ENCODE results near the gene ASB1. TPM values are rescaled to one million over a fixed set of nuclear protein-coding genes. Genes with fewer than 3 reads are reported as not detected.

The ASB1 gene
- total RNA-seq, 4 donors from 2014 or later: 17.1 to 48.8 (median 22.1) TPM

GRCh38 chr2:238444242-238444641 is 17.5 kb downstream of the ASB1 start:
- Histone ChIP-seq H3K27me3 (no peaks in the 10 kb centered on the region), H3K27ac (no peak overlapping the region), H3K4me3 (no peak overlapping the region), H3K36me3 (peaks cover 42% of the 10 kb centered on the region), H3K4me1 (peaks cover 12% of the 10 kb centered on the region), H3K9me3 (no peaks in the 10 kb centered on the region)
- no peak for DNase-seq (ENCODE audit: low spot score in 2 of 2)
- TF ChIP-seq EP300 (IDR thresholded peaks at IDR 0.05): no peak
- TF ChIP-seq POLR2AphosphoS5 (IDR thresholded peaks at IDR 0.05): no peak
- WGBS: 96% methylated on average over 13 of the region's 13 CpGs

GRCh38 chr2:238445409-238446190 is 18.9 kb downstream of the ASB1 start:
- no peak overlapping the region for H3K4me3 ChIP-seq
- H3K36me3 ChIP-seq: peaks cover 48% of the 10 kb centered on the region
- no peak for DNase-seq (ENCODE audit: low spot score in 2 of 2)
- TF ChIP-seq POLR2AphosphoS5 (IDR thresholded peaks at IDR 0.05) (no peak), POLR2A (IDR thresholded peaks at IDR 0.05) (no peak), CTCF (IDR thresholded peaks at IDR 0.05) (no peak), EP300 (IDR thresholded peaks at IDR 0.05) (no peak)
- H3K27me3 ChIP-seq: no peaks in the 10 kb centered on the region
- 90% methylated on average over 17 of the region's 17 CpGs for WGBS
- H3K9me3 ChIP-seq: no peaks in the 10 kb centered on the region
- H3K27ac ChIP-seq: no peak overlapping the region
- H3K4me1 ChIP-seq: peaks cover 7% of the 10 kb centered on the region

- DNase-seq (ENCODE audit: low spot score in 2 of 2): no peak
- H3K36me3 ChIP-seq: peaks cover 55% of the 10 kb centered on the region
- H3K27ac ChIP-seq: no peak overlapping the region
- WGBS: 97% methylated on average over 8 of the region's 8 CpGs
- H3K9me3 ChIP-seq: no peaks in the 10 kb centered on the region
- no peaks in the 10 kb centered on the region for H3K27me3 ChIP-seq
- H3K4me3 ChIP-seq: no peak overlapping the region
- TF ChIP-seq POLR2AphosphoS5 (IDR thresholded peaks at IDR 0.05) (no peak), POLR2A (IDR thresholded peaks at IDR 0.05) (no peak), CTCF (IDR thresholded peaks at IDR 0.05) (no peak), EP300 (IDR thresholded peaks at IDR 0.05) (no peak)
- H3K4me1 ChIP-seq: peaks cover 10% of the 10 kb centered on the region
Measured at GRCh38 chr2:238446371-238446770, 19.6 kb downstream of the ASB1 start.

GRCh38 chr2:238448031-238448955 is 21.6 kb downstream of the ASB1 start:
- no peaks in the 10 kb centered on the region for H3K9me3 ChIP-seq
- no peak overlapping the region for H3K27ac ChIP-seq
- no peak for DNase-seq (ENCODE audit: low spot score in 2 of 2)
- peaks cover 3% of the 10 kb centered on the region for H3K4me1 ChIP-seq
- TF ChIP-seq EP300 (IDR thresholded peaks at IDR 0.05) (no peak), CTCF (IDR thresholded peaks at IDR 0.05) (no peak)
- no peaks in the 10 kb centered on the region for H3K27me3 ChIP-seq
- WGBS: 87% methylated on average over 15 of the region's 19 CpGs
- H3K4me3 ChIP-seq: no peak overlapping the region
- H3K36me3 ChIP-seq: peaks cover 64% of the 10 kb centered on the region

- WGBS: 89% methylated on average over 8 of the region's 8 CpGs
- Histone ChIP-seq H3K4me3 (no peak overlapping the region), H3K4me1 (peaks cover 3% of the 10 kb centered on the region), H3K27me3 (no peaks in the 10 kb centered on the region), H3K9me3 (no peaks in the 10 kb centered on the region), H3K27ac (no peak overlapping the region), H3K36me3 (peaks cover 62% of the 10 kb centered on the region)
- TF ChIP-seq EP300 (IDR thresholded peaks at IDR 0.05): no peak
- TF ChIP-seq POLR2A (IDR thresholded peaks at IDR 0.05): no peak
- TF ChIP-seq POLR2AphosphoS5 (IDR thresholded peaks at IDR 0.05): no peak
- TF ChIP-seq CTCF (IDR thresholded peaks at IDR 0.05): no peak
- no peak for DNase-seq (ENCODE audit: low spot score in 2 of 2)
Measured at GRCh38 chr2:238449241-238449640, 22.5 kb downstream of the ASB1 start.

Data from suprapubic skin (tissue), 4 donors.